Measurements from ENCODE around the gene UCKL1. TPM values are rescaled to one million over a fixed set of nuclear protein-coding genes. Genes with fewer than 3 reads are reported as not detected.
A peak's percentile ranks its signal among the peaks of the same experiment; 100 is the strongest.

The UCKL1 gene
- total RNA-seq, 1 donor from 2014 or later, result 27.2 TPM

DNA sequence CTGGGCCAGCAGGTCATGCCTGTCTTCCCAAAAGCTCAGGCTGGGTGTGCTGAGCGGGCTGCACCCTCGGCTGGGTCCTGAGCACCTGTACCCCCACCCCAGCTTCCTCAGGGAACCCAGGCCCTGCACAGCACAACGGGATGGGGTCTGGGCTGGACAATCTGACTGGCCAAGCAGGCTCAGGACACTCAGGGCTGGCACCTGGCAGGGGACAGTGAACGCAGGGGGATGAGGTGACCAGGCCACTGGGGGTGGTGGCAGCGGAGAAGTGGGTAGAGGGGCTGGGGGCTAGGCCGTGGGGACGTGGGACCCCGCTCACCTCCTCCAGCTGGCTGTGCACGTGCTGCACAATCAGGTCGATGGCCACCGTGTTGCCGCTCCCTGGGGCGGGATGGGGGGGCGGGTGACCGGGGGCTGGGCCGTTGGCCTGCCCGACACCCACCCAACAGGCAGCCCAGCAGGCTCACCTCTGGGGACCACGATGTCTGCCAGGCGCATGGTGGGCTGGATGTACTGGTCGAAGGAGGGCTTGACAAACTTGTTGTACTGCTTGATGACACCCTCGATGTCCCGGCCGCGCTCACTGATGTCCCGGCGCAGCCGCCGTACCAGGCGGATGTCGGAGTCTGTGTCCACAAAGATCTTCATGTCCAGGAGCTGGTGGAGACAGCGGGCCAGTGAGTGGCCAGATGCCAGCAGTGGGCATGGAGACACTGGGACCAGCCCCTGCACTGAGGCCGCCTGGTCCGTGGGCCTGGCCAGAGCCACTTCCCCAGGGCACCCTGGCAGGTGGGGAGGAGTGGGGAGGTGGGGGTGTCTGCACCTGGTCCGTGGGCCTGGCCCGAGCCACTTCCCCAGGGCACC, 11.9 kb downstream of the UCKL1 start:
- no peaks in the 10 kb centered on the region for H3K9me3 Mint-ChIP-seq (ENCODE audit: low read depth)
- peak overlapping the region; percentile 8 for H3K27ac Mint-ChIP-seq (ENCODE audit: unreplicated experiment)
- H3K4me3 Mint-ChIP-seq (ENCODE audit: unreplicated experiment), result no peak overlapping the region
- H3K27me3 Mint-ChIP-seq (ENCODE audit: low read depth), result no peaks in the 10 kb centered on the region
- TF ChIP-seq, protein P1, sequence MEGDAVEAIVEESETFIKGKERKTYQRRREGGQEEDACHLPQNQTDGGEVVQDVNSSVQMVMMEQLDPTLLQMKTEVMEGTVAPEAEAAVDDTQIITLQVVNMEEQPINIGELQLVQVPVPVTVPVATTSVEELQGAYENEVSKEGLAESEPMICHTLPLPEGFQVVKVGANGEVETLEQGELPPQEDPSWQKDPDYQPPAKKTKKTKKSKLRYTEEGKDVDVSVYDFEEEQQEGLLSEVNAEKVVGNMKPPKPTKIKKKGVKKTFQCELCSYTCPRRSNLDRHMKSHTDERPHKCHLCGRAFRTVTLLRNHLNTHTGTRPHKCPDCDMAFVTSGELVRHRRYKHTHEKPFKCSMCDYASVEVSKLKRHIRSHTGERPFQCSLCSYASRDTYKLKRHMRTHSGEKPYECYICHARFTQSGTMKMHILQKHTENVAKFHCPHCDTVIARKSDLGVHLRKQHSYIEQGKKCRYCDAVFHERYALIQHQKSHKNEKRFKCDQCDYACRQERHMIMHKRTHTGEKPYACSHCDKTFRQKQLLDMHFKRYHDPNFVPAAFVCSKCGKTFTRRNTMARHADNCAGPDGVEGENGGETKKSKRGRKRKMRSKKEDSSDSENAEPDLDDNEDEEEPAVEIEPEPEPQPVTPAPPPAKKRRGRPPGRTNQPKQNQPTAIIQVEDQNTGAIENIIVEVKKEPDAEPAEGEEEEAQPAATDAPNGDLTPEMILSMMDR (IDR thresholded peaks at IDR 0.05), result no peak
- no peak for DNase-seq (ENCODE audit: low spot score)
- H3K36me3 Mint-ChIP-seq (ENCODE audit: low read depth), result peaks cover 3% of the 10 kb centered on the region
- H3K4me1 Mint-ChIP-seq (ENCODE audit: low read depth), result peaks cover 19% of the 10 kb centered on the region

DNA sequence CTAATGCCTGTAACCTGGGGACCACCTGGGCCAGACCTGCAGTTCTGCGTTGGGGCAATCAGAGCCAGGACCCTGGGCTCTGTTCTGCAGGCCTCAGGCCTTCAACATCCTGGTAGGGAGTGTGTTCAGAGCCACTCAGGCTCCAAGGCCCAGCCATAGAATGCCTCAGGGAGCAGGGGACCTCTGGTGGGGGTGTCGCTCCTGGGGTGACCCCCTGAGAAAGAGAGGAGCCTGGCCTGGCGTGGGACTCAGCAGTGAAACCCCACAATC, 12.5 kb downstream of the UCKL1 start:
- Mint-ChIP-seq H3K27ac (ENCODE audit: unreplicated experiment) (no peak overlapping the region), H3K4me1 (ENCODE audit: low read depth) (peaks cover 14% of the 10 kb centered on the region), H3K4me3 (ENCODE audit: unreplicated experiment) (no peak overlapping the region), H3K9me3 (ENCODE audit: low read depth) (no peaks in the 10 kb centered on the region), H3K27me3 (ENCODE audit: low read depth) (no peaks in the 10 kb centered on the region), H3K36me3 (ENCODE audit: low read depth) (peaks cover 3% of the 10 kb centered on the region)
- TF ChIP-seq, protein P1 (IDR thresholded peaks at IDR 0.05), result no peak
- DNase-seq (ENCODE audit: low spot score), result no peak

DNA sequence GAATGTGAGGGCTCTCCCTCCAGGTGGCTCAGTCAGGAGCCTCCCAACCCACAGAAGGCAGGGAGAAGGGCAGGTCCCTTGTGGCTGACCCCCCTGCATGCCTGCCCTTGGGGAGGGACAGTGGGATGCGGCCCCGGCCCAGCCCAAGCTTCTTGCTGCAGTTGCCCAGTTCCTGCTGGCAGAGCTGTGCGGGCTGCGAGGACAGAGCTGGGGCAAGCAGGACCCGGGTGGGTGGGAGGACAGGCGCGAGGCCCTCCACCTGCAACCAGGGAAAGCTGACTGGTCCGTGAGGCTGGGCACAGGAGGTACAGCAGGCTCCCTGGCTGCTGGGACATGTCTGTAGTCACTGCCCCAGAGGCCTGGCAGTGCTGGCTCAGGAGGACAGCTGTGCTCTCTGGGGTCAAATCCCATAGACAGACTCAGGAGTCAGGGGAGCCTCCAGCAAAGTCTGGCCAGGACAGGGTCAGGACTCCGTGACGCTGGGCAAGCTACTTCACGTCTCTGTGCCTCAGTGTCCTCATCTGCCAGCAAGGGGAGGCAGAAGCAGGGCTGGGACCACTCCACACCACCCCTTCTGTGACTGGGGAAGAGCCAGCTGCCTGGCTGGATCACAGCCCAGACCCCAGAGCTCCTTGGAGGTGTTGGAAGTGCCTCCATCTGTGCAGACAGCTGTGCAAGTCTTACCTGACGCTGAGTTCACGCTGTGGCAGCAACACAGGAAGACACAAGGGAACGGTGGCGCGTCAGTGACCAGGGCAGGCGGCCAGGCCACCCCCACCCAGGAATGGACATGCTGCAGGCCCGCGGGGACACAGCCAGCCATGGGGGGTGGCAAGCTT, 13.0 kb downstream of the UCKL1 start:
- H3K36me3 Mint-ChIP-seq (ENCODE audit: low read depth), result peaks cover 3% of the 10 kb centered on the region
- no peaks in the 10 kb centered on the region for H3K9me3 Mint-ChIP-seq (ENCODE audit: low read depth)
- H3K4me3 Mint-ChIP-seq (ENCODE audit: unreplicated experiment), result no peak overlapping the region
- DNase-seq (ENCODE audit: low spot score), result peak; percentile 91
- no peak overlapping the region for H3K27ac Mint-ChIP-seq (ENCODE audit: unreplicated experiment)
- TF ChIP-seq, protein P1 (IDR thresholded peaks at IDR 0.05), result no peak
- peaks cover 10% of the 10 kb centered on the region for H3K4me1 Mint-ChIP-seq (ENCODE audit: low read depth)
- H3K27me3 Mint-ChIP-seq (ENCODE audit: low read depth), result no peaks in the 10 kb centered on the region

DNA sequence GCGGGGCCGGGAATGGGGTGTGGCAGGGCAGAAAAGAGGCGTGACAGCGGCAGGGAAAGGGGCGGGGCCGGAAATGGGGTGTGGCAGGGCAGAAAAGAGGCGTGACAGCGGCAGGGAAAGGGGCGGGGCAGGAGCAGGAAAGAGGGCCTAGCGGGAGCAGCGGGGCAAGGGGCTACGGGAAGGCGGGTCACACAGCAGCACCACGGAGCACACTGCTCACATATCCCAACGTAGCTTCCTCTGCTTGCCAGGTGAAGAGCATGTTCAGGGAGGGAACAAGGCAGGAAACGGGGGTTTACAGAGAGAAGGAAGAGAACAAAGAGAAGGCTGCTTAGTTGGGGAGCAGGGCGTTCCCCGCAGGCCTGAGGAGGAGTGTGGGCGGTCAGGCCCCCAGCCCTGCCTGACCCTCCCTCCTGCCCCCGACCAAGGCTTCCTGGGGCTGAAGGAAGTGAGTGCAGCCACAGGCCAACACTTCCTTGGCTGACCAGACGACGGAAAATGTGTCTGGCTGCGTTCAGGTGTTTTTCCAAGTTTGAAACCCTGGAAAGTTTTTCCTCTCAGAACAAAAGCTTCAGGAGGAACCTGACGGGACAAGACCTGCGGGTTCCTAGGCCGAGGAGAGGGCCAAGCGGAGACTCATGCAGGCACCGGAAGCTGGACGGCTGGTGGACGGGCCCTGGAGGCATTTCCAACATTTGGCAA, 13.8 kb downstream of the UCKL1 start:
- Mint-ChIP-seq H3K27ac (ENCODE audit: unreplicated experiment) (peak overlapping the region; percentile 45), H3K4me3 (ENCODE audit: unreplicated experiment) (no peak overlapping the region), H3K36me3 (ENCODE audit: low read depth) (peaks cover 3% of the 10 kb centered on the region), H3K4me1 (ENCODE audit: low read depth) (peaks cover 6% of the 10 kb centered on the region), H3K9me3 (ENCODE audit: low read depth) (no peaks in the 10 kb centered on the region), H3K27me3 (ENCODE audit: low read depth) (no peaks in the 10 kb centered on the region)
- no peak for DNase-seq (ENCODE audit: low spot score)
- TF ChIP-seq, protein P1 (IDR thresholded peaks at IDR 0.05), result no peak
